GM23248 (cell line): ENCODE measurements around the gene DDX47.

Experiments used
- EZH2 ChIP-seq: fragments of 200-600 bp; sonication (generic); IDR thresholded peaks from 2 replicates; pipeline ENCODE4 v1.6.1; 2018; ENCODE audit warnings: antibody characterized with exemption, mild to moderate bottlenecking; ENCODE audit not compliant: insufficient read depth, poor library complexity, severe bottlenecking
- EZH2phosphoT487 ChIP-seq: fragments of 200-600 bp; sonication (generic); IDR thresholded peaks from 2 replicates; pipeline ENCODE4 v1.6.1; 2018; ENCODE audit warnings: antibody characterized with exemption, moderate library complexity, mild to moderate bottlenecking, low read depth; ENCODE audit not compliant: insufficient read depth

DNA sequence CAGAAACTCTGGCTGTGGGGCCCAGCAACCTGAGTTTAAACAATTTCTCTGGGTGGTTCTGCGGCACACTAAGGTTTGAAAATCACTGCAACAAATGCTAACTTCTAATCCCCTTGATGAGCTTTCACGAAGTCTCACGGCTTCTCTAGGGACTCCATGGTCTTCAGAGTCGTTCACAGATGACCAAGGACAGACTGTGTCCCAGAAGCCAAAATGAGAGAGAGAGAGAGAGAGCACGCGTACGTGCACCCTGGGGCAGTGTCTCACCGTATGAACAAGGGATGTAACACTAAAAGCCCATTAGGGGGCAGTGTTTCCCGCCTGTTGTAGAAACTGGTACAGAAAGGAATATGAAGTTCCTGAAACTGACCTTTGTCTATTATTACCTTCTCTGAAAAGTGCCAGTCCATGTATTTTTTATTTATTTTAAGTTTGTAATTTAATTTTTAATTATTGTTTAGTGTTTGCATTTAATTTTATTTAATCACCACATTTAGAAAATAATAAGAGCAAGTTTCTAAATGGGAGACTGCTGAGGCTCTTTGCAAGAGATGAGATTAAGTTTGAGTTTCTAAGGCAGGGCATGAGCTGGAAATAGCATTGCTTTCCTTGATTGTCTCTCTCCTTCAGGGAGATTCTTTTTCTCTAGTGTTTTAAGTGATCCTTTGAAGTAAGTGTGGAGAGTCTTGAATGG is 24.3 kb upstream of the DDX47 start:
- TF ChIP-seq EZH2 (no peak), EZH2phosphoT487 (no peak)
